ENCODE data around the gene SYTL4. TPM values are rescaled to one million over a fixed set of nuclear protein-coding genes. Genes with fewer than 3 reads are reported as not detected.
A peak's percentile ranks its signal among the peaks of the same experiment; 100 is the strongest.
"Not testable (repeated sequence)": the region's sequence is repeated elsewhere in the genome, so short reads cannot be mapped to it uniquely, and the experiment has no call there.

The SYTL4 gene
- 10 to 100 TPM; 13.1 to 13.5 TPM for total RNA-seq

DNA sequence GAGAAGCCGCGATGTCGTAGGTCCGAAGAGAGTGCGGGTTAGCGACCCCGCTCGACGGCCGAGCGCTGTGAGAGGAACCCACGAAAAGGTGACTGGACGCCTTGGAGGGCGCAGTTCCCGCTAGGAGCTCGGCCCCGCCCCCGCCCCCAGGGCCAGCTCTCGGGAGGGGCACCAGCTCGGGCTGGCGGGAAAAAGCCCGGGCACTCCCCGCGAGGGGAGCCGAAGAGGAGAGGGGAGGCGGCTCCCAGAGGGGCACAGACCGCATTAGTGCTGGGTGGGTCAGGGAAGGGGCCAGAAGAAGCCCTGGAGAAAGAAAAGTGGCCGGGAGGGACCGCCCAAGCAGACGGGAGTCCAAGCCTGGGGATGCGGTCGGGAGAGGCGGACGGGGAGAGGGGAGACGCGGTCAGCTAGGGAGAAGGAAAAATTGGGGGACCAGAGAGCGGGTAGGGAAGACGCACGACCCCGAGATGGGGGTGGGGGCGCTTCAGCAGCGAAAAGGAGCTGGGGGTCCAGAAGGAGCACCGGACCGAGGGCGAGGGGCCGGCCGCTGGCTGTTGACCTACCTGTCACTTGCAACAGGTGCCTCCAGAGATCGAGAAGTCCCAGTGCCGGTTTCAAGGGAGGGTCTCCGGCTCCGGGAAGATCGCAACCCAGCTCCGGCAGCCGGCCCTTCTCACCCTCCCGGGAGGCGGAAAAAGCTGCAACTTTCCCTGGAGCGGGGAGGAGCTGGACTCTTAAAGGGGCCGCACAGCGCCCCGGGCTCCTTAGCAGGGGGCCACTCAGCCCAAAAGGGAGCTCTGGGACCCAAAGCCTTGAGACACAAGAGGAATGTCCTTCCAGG lies at the start of gene SYTL4:
Gene SYTL4, minus strand, starts transcription at position 681 of the 841 bp plus-strand sequence. CDS start 30,084 bp downstream, outside the sequence.
- Histone ChIP-seq H3K4me1 (ENCODE audit: control insufficient read depth in 1 of 2, low read depth in 2 of 2) (no peaks in the 10 kb centered on the region), H3K27ac (peak within 1 kb of the TSS in 1 of 2 donors; percentile 26), H3K36me3 (no peaks in the 10 kb centered on the region), H3K9me3 (no peaks in the 10 kb centered on the region), H3K4me3 (peak within 1 kb of the TSS; percentile 83), H3K27me3 (replicated peaks; ENCODE audit: insufficient read depth) (no peaks in the 10 kb centered on the region)
- no peak for DNase-seq (ENCODE audit: low spot score)
- TF ChIP-seq, protein P1, sequence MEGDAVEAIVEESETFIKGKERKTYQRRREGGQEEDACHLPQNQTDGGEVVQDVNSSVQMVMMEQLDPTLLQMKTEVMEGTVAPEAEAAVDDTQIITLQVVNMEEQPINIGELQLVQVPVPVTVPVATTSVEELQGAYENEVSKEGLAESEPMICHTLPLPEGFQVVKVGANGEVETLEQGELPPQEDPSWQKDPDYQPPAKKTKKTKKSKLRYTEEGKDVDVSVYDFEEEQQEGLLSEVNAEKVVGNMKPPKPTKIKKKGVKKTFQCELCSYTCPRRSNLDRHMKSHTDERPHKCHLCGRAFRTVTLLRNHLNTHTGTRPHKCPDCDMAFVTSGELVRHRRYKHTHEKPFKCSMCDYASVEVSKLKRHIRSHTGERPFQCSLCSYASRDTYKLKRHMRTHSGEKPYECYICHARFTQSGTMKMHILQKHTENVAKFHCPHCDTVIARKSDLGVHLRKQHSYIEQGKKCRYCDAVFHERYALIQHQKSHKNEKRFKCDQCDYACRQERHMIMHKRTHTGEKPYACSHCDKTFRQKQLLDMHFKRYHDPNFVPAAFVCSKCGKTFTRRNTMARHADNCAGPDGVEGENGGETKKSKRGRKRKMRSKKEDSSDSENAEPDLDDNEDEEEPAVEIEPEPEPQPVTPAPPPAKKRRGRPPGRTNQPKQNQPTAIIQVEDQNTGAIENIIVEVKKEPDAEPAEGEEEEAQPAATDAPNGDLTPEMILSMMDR (IDR thresholded peaks at IDR 0.05): no peak
- ATAC-seq (ENCODE audit: insufficient number of reproducible peaks, low FRiP score, low read depth): no peak

DNA sequence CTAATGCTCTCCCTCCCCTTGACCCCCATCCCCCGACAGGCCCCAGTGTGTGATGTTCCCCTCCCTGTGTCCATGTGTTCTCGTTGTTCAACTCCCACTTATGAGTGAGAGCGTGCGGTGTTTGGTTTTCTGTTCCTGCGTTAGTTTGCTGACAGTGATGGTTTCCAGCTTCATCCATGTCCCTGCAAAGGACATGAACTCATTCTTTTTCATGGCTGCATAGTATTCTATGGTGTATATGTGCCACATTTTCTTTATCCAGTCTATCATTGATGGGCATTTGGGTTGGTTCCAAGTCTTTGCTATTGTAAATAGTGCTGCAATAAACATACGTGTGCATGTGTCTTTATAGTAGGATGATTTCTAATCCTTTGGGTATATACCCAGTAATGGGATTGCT lies 37.5 kb upstream of the SYTL4 start:
- not testable (repeated sequence) for ATAC-seq (ENCODE audit: insufficient number of reproducible peaks, low FRiP score, low read depth); H3K27ac ChIP-seq; H3K36me3 ChIP-seq; H3K4me1 ChIP-seq (ENCODE audit: control insufficient read depth in 1 of 2, low read depth in 2 of 2); H3K27me3 ChIP-seq (replicated peaks; ENCODE audit: insufficient read depth); H3K9me3 ChIP-seq; DNase-seq (ENCODE audit: low spot score); H3K4me3 ChIP-seq

GRCh38 chrX:100768679-100769338 lies 36.9 kb upstream of the SYTL4 start:
- H3K9me3 ChIP-seq: no peaks in the 10 kb centered on the region
- no peak for ATAC-seq (ENCODE audit: insufficient number of reproducible peaks, low FRiP score, low read depth)
- H3K4me1 ChIP-seq (ENCODE audit: control insufficient read depth in 1 of 2, low read depth in 2 of 2): no peaks in the 10 kb centered on the region
- no peak overlapping the region for H3K27ac ChIP-seq
- H3K4me3 ChIP-seq: no peak overlapping the region
- H3K36me3 ChIP-seq: no peaks in the 10 kb centered on the region
- DNase-seq (ENCODE audit: low spot score): peak; percentile 56
- H3K27me3 ChIP-seq (replicated peaks; ENCODE audit: insufficient read depth): no peaks in the 10 kb centered on the region
- TF ChIP-seq, protein P1 (IDR thresholded peaks at IDR 0.05): peak; percentile 90

DNA sequence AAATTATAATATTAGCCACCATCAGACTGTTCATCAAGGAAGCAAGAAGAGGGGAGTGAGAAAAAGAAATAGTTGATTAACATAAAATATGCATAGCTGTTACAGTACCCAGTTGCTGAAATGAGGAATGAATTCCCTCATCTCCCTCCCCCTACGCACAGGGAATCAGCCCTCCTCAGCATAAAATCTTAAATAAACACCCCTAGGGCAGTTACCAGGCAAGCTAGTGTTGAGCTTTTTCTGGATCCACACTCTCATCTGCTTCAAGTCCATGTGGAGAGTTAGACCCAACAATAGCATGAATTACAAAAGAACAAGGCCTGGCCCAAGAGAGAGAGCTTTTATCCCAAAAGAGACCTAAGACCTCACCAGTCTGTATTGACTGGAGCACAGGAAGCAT lies 19.0 kb upstream of the SYTL4 start:
- no peaks in the 10 kb centered on the region for H3K36me3 ChIP-seq
- TF ChIP-seq, protein P1 (IDR thresholded peaks at IDR 0.05): no peak
- H3K4me3 ChIP-seq: no peak overlapping the region
- no peaks in the 10 kb centered on the region for H3K9me3 ChIP-seq
- H3K4me1 ChIP-seq (ENCODE audit: control insufficient read depth in 1 of 2, low read depth in 2 of 2): no peaks in the 10 kb centered on the region
- ATAC-seq (ENCODE audit: insufficient number of reproducible peaks, low FRiP score, low read depth): no peak
- no peak overlapping the region for H3K27ac ChIP-seq
- no peaks in the 10 kb centered on the region for H3K27me3 ChIP-seq (replicated peaks; ENCODE audit: insufficient read depth)
- no peak for DNase-seq (ENCODE audit: low spot score)

DNA sequence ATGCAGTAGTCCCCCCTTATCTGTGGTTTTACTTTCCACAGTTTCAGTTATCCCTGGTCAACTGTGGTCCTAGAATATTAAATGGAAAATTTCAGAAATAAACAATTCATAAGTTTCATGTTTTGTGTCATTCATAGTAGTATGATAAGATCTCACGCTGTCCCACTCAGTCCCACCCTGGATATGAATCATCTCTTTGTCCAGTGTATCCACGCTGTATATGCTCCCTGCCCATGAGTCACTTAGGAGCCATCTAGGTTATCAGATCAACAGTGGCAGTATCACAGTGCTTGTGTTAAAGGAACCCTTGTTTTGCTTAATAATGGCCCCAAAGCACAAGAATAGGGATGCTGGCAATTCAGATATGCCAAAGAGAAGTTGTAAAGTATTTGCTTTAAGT lies 16.2 kb upstream of the SYTL4 start:
- Histone ChIP-seq H3K27me3 (replicated peaks; ENCODE audit: insufficient read depth) (no peaks in the 10 kb centered on the region), H3K36me3 (no peaks in the 10 kb centered on the region), H3K27ac (no peak overlapping the region), H3K4me1 (ENCODE audit: control insufficient read depth in 1 of 2, low read depth in 2 of 2) (no peaks in the 10 kb centered on the region), H3K4me3 (no peak overlapping the region), H3K9me3 (no peaks in the 10 kb centered on the region)
- ATAC-seq (ENCODE audit: insufficient number of reproducible peaks, low FRiP score, low read depth) (no peak), DNase-seq (ENCODE audit: low spot score) (no peak)
- TF ChIP-seq, protein P1 (IDR thresholded peaks at IDR 0.05): no peak
